NCI-H1105 treated with DMSO at 0.1 percent for 48 hours (cell line): ENCODE results near the gene ZNF575.
"Not testable (repeated sequence)": the region's sequence is repeated elsewhere in the genome, so short reads cannot be mapped to it uniquely, and the experiment has no call there.

ENCODE experiments used
- DNase-seq: peaks from one replicate; lab custom pipeline; 2025; lab: John Stamatoyannopoulos, UW

ZNF575 gene

DNA sequence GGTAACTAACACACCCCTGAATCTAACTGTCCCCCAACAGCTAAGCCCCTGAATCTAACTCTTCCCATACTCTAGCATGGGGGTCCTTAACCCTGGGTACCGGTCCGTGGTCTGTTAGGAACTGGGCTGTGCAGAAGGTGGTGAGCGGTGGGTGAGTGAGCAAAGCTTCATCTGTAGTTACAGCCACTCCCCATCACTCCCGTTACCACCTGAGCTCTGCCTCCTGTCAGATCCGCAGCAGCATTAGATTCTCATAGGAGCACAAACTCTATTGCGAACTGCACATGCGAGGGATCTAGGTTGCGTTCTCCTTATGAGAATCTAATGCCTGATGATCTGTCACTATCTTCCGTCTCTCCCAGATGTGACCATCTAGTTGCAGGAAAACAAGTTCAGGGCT, 22.3 kb upstream of the ZNF575 start:
- DNase-seq: no peak

DNA sequence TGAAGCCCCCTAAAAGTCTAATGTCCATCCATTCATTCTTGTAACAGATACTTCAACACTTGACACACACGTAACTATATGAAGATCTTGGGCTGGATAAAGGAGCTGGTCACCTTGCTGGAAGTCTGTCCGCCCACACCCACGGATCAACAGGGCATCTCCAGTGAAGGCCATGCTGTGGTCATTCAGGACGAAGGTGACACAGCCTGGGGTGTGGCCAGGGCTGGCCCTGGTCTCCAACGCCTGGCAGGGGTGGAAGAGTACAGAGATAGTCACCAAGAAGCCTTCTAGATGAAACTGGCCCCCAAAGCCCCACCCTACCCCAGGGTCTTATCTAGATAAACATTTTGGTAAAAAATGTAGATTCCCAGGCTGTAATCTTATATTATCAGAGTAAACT, 21.7 kb upstream of the ZNF575 start:
- DNase-seq: no peak

DNA sequence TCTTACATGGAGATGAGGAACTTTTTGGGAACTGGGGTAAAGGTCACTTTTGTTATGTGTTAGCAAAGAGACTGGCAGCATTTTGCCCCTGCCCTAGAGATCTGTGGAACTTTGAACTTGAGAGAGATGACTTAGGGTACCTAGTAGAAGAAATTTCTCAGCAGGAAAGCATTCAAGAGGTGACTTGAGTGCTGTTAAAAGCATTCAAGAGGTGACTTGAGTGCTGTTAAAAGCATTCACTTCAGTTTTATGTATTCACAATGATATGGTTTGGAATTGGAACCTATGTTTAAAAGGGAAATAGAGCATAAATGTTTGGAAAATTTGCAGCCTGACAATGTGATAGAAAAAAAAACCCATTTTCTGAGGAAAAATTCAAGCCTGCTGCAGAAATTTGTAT, 20.6 kb upstream of the ZNF575 start:
- DNase-seq: not testable (repeated sequence)

DNA sequence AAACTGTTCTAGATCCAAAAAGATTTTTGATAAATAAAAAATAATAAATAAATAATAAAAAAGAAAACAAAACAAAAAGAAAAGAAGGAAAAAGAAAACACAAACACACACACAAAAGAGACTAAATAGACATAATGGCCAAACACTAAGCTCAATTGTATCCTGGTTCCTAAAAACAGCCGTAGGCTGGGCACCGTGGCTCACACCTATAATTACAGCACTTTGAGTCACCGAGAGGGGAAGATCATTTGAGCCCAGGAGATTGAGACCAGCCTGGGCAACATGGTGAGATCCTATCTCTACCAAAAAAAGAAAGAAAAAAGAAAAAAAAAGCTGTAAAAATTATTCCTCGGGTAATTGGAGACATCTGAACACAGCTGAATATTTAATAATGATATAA, 14.9 kb upstream of the ZNF575 start:
- no peak for DNase-seq

DNA sequence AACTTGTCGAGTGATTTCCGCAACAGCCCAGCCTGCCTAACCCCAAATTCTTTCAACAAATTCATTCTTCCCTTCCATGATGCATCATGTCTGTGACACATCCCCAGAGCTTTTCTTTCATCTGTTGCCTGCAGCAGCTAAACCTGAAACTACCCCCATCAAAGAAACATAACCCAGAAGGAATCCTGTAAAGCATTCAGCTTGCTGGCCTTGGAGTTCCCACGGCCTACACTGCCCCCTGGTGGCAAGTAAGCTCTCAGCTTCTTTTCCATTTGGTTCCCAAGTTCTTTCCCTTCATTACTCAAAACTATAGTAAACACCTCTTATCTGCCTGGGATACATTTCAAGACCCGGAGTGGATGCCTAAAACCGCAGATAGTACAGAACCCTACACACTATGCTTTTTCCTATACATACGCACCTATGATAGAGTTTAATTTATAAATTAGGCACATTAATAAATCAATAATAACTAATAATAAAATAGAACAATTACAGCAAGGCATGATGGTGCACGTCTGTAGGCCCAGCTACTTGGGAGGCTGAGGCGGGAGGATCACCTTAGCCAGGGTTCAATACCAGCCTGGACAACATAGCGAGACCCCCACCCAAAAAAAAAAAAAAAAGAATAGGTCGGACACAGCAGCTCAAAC, 13.4 kb upstream of the ZNF575 start:
- peak; percentile 76 for DNase-seq

DNA sequence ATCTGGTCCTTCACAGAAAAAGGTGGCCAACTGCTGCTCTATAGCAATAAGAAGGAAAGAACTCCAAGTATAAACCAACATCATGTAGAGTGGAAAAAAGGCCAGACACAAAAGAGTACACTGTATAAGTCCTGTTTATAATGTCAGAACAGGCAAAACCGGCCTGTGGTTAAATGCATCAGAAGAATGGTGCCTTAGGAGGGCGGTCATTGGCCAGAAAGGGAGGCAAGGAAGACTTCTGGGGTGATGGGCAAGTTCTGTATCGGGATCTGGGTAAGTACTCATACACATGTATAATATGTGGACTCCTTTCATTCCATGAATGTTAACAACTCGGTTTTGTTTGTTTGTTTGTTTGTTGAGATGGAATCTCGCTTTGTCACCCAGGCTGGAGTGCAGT, 10.1 kb upstream of the ZNF575 start:
- no peak for DNase-seq

DNA sequence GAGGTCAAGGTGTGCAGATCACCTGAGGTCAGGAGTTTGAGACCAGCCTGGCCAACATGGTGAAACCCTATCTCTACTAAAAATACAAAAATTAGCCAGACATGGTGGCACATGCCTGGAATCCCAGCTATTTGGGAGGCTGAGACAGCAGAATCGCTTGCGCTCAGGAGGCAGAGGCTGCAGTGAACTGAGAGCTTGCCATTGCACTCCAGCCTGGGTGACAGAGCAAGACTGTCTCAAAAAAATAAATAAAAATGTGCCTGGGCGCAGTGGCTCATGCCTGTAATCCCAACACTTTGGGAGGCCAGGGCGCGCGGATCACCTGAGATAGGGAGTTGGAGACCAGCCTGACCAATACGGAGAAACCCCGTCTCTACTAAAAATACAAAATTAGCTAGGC, 9.3 kb upstream of the ZNF575 start:
- DNase-seq: not testable (repeated sequence)

DNA sequence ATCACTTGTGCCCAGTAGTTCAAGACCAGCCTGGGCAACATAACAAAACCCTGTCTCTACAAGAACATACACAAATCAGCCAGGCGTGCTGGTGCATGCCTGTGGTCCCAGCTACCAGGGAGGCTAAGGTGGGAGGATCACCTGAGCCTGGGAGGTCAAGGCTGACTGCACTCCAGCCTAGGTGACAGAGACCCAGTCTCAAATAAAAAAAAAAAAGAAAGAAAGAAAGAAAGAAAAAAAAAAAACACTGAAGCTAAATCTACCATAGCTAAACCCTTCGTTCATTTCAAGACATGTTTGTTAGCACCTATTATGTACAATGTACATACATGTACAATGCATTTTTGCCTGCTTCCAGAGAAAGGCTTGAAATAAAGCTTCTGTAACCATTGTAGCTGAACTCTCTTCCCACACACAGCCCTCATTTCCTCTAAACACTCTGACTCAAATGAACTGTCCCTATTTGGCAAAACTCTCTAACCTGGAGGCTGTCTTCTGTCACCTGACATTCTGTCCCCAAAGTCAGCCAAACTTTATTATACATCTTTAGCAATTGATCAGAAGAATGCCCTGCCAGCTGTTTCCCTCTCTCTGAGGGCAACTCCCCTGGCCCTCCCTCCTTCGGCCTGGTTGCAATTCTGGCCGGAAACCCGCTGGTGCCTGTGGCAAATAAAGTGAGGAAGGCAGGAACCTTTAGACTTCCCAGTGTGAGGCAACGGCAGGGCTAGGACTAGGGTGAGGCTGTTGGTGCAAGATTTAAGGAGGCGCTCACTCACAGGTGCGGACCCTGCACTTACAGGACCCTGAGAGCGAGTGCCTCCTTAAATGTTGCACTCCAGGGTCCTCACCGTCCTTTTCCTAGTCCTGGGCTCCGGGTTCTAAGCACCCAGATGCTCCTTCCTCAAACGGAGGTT, 7.8 kb upstream of the ZNF575 start:
- DNase-seq: no peak

DNA sequence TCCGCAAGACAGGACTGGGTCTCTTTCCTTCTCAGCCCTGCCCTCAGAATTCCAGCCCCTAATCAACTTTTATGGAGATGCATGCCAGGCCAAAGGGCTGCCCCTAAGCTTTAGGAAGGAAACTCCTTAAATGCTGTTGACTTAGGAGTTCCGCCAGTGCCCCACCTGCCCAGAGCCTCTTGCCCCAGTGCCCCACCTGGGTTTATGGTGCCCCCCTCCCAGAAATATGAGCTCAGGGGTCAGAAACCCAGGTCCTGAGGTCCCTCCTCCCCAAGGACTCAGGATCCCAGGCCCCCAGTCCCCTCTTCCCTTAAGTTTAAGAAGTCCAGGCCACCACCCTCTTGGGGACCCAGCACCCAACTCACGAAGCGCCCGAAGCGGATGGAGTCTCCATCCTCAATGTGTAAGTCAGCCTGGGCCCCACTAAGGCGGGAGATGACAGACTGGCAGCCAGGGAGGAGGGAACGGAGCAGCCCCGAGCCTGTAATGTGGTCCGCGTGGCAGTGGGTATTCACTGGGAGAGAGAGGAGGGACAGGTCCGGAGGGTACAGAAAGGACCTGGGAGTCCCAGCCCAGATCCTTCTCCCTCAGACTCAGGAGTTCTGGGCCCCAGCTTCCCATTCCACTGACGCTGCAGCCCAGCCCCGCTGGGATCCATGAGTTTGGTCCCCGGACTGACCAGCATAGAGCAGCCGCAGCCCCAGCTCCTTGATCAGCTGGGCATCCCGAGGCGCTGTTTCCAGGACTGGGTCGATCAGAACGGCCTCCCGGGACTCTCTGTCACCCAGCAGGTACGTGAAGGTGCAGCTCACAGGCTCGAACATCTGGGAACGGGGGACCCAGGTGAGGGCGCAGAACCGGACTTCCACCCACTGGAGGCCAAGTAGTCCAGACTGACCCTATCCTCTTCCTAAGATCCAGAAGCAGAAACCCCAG, 6.9 kb upstream of the ZNF575 start:
- no peak for DNase-seq

DNA sequence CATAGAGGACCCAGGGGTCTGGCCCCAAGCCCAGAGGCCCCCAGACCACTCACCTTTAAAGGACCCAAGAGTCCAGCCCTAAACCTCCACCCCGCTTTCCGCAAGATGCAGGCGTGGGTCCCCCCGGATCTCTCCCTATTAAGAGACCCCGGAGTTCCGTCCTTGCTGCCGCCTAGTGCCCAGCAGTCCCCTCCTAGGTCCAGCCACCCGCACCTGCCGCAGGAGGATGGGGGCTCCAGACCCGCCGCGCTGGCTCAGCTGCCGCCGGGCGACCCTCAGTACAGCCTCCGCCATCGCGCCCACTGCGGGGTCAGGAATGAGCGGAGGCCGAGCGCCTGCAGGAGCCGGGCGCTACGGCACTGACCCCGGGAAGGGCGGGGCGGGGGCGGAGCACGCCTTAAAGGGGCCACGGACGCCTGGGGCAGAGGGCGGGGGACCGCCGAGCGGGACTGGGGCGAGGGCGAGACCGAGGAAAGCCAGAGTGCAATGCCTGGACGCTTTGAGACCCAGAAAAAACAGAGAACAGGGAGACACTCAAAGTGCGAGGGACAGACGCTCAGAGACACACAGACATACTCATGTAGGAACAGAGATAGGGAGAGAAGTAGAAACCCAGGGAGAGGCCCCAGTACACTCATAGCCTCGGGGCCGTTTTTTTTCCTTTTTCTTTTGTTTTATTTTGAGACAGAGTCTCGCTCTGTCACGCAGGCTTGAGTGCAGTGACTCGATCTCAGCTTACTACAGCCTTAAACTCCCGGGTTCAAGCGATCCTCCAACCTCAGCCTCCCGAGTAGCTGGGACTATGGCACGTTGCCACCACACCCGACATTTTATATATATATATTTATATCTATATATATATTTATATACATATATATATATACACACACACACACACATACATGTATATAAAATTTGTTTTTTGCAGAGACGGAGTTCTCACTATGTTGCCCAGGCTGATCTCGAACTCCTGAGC, 5.8 kb upstream of the ZNF575 start, which contains the start of gene ETHE1:
ETHE1 (minus strand) TSS at position 318 of the 976 bp plus-strand sequence; CDS start at position 294, 24 bp downstream.
- peak; percentile 44 for DNase-seq

DNA sequence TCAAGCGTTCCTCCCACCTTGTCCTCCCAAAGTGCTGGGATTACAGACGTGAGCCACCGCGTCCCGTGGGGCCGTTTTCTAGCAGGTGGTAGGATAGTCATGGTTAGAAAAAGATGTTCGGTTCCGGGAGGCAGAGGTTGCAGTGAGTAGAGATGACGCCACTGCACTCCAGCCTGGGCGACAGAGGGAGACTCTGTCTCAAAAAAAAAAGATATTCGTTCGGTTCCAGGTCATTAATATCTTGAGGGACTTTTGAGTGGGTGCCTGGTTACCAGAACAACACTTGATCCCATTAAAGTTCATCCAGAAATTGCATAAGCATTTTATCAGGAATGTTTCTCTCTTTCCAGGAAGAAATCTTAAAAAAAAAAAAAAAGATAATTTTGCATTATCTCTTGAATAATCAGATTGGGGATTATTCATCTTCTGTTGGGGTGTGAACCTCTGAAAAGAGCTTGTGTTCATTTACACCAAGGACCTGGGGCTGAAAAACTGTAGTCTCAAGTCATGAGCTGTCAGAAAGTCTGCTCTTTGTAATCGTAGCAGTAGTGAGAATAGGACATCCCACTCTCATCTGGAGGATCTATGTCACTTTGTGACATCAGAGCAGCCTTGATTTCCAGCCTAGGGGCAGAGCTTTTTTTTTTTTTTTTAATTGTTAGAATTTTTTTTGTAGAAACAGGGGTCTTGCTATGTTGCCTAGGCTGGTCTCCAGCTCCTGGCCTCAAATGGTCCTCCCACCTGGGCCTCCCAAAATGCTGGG, 4.9 kb upstream of the ZNF575 start:
- peak; percentile 61 for DNase-seq

DNA sequence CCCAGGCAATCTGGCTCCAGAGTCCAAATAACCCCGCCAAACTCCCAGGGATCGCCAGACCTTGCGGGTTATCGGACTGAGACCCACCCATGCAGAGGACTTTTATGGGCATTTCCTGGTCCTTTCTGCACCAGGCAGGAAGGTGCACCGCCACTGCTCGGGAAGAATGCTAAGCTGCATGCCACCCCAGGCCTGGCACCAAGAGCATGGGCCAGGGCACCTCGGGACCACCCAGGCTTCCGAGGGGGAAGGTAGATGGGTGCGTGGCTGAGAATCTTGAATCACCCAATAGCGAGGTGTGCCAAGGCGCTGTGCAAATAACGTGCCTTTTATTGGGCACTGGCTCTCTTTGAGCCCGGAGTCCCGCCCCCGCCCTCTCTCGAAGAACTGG, 422 bp upstream of the ZNF575 start:
- peak; percentile 76 for DNase-seq

DNA sequence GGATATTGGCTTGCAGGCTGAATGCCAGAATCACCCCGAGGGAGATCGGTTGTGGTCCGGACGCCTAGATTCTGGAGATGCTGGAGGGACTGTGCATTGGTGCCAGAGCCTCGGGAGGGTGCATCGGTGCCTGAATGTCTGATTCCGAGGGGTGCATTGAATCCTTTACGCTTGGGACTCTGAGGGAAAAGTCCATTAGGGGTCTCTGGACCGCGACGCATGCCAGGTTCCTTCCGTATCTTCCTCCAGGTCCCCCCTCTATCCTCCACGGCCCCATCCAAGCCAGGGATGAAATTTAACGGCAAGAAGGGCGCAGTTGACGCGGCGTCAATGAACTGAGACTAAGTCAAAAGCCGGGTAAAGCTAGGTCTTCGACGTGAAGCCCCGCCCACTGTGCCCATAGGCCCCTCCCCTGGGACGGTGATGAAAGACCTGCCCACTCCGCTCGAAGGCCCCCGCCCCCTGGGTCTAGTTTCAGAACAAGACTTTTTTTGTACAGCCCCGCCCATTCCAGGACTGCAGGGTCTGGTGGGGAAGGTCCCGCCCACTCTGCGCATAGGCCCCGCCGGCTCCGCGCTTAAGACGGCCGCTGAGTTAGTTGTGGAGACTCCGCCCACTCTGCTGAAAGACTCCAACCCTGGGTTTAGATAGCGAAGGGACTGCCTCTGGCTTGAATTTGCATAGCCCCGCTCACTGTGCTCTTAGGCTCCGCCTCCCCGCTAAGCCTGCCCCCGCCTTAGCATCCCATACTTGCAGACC, 737 bp downstream of the ZNF575 start:
- peak; percentile 99 for DNase-seq

DNA sequence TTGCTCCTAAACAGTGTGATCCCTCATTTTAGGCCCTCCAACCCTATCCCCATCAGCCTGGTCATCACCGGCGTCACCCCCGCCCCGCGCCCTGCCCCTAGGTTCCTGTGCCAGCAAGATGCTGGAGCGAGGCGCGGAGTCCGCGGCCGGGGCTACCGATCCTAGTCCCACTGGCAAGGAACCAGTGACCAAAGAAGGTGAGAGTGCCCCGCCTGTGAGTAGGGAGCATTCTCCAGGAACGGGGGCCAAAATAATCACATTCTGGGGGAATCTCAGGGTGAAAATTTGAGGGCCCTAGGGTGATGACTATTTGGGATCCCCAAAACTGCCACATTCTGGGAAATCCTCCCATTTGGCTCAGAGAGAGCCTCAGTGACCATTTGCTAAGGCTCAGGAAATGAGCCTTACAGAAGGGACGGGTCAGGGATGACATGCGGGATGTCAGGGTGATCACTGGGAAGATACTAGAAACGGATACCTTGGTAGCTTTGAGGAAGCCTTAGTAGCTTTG, 1.4 kb downstream of the ZNF575 start:
- DNase-seq: no peak

DNA sequence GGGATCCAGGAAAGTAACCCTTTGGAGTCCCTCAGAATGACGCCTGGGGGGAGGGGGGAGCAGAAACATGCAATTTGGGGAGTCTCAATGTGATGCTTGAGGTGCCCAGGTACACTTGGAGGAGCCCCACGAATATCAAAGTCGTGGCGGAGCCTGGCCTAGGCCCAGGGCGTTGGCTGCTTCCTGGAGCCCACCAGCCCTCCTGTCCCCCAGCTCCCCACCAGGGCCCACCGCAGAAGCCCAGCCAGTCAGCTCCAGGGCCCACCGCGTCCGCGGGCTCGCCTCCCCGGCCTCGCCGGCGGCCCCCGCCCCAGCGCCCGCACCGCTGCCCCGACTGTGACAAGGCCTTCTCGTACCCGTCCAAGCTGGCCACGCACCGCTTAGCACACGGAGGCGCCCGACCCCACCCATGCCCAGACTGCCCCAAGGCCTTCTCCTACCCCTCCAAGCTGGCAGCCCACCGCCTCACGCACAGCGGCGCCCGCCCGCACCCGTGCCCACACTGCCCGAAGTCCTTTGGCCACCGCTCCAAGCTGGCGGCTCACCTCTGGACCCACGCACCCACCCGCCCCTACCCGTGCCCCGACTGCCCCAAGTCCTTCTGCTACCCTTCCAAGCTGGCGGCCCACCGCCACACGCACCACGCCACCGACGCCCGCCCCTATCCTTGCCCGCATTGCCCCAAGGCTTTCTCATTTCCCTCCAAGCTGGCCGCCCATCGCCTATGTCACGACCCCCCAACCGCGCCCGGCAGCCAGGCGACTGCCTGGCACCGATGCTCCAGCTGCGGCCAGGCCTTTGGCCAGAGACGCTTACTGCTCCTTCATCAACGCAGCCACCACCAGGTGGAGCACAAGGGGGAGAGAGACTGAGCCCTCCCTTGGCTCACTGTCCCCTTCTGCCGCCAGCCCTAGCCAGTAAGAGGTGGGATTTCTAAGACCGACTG, 2.1 kb downstream of the ZNF575 start:
- no peak for DNase-seq

DNA sequence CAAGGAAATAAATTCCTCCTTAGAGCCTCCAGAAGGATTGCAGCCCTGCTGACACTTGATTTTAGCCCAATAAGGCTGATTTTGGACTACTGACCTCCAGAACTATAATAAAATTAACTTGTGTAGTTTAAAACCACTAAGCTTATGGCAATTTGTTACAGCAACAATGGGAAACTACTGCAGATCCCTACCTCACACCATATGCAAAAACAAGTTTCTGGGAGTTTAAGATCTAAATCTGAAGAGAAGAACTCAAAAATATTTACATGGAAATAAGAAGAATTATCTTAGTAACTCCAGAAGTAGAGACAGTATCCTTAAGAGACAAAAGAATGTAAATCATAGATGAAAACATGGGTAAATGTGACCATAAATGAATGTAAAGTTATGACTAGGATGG, 5.9 kb downstream of the ZNF575 start:
- no peak for DNase-seq

DNA sequence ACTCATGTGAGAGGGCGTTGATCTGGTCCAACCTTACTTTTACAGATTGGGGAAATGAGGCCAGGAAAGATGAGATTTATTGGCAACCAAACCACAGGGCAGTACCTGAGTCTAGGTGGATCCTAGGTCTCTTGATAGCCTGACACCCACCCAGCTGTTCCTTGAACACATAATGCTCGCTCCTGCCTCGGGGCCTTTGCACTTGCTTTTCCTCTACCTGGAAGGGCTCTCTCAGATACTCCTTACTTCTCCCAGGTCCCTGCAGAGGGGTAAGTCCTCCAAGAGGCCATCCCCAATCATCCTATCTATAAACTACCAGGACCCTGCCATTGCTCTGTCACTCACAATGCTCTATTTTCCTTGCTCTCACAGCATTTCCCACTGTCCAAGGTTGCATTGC, 7.4 kb downstream of the ZNF575 start:
- DNase-seq: no peak
